ENCODE results near the gene HID1. TPM values are rescaled to one million over a fixed set of nuclear protein-coding genes. Genes with fewer than 3 reads are reported as not detected.
"Not testable (repeated sequence)": the region's sequence is repeated elsewhere in the genome, so short reads cannot be mapped to it uniquely, and the experiment has no call there.

HID1 gene
- total RNA-seq, 1 donor from 2014 or later = 157 TPM

DNA sequence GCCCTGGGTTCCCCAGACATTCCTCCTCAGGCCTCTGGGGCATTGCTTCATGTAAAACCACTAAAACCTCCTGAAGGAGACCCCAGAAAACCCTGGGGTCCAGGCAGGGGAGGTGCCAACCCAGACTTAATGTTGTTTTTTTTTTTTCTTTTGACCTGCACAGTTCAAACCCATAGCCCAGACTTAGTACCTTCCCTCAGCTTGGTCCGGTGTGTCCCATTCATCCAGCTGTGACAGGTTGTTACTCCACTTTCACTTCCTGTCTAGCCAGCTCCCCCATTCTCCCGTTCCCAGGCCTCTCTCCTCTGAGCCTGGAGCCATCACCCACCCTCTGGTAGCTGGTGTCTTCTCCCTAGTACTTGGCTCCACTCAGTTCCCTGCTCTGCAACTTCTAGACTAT lies 19.7 kb upstream of the HID1 start:
- TF ChIP-seq, protein P1, sequence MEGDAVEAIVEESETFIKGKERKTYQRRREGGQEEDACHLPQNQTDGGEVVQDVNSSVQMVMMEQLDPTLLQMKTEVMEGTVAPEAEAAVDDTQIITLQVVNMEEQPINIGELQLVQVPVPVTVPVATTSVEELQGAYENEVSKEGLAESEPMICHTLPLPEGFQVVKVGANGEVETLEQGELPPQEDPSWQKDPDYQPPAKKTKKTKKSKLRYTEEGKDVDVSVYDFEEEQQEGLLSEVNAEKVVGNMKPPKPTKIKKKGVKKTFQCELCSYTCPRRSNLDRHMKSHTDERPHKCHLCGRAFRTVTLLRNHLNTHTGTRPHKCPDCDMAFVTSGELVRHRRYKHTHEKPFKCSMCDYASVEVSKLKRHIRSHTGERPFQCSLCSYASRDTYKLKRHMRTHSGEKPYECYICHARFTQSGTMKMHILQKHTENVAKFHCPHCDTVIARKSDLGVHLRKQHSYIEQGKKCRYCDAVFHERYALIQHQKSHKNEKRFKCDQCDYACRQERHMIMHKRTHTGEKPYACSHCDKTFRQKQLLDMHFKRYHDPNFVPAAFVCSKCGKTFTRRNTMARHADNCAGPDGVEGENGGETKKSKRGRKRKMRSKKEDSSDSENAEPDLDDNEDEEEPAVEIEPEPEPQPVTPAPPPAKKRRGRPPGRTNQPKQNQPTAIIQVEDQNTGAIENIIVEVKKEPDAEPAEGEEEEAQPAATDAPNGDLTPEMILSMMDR (IDR thresholded peaks at IDR 0.05; ENCODE audit: unreplicated experiment) = no peak
- Mint-ChIP-seq H3K4me3 (ENCODE audit: unreplicated experiment) (no peak overlapping the region), H3K27ac (ENCODE audit: unreplicated experiment) (no peak overlapping the region), H3K4me1 (ENCODE audit: unreplicated experiment) (peaks cover 20% of the 10 kb centered on the region), H3K9me3 (ENCODE audit: unreplicated experiment) (no peaks in the 10 kb centered on the region), H3K36me3 (ENCODE audit: low read depth, unreplicated experiment) (peaks cover 5% of the 10 kb centered on the region), H3K27me3 (ENCODE audit: unreplicated experiment) (no peaks in the 10 kb centered on the region)
- DNase-seq (ENCODE audit: low spot score) = no peak

DNA sequence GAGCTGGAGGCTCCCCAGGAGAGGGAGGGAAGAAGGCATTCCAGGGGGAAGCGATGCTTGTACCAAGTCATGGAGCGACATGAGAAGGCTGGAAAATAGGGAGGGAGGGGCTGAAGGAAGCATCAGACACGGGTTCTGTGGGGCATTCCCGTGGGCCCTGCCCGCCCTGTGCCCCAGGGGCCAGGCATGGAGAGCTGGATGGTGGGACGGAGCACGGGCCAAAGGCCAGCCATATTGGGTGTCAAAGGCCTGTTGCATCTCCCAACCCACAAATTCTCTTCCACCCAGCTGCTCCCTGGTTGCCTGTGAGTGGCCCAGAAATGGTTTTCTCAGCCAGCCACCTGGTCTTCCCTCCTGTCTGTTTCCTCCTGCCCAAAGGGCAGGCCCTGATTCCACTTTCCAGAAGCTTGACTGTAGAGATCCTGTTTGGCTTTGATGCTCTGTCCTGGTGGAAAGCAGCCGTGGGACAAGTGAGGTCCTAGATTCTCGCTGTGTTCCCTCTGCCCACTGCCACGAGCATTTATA lies 18.1 kb upstream of the HID1 start:
- Mint-ChIP-seq H3K27me3 (ENCODE audit: unreplicated experiment) (peaks cover 2% of the 10 kb centered on the region), H3K27ac (ENCODE audit: unreplicated experiment) (peak overlapping the region; percentile 30), H3K9me3 (ENCODE audit: unreplicated experiment) (no peaks in the 10 kb centered on the region), H3K4me1 (ENCODE audit: unreplicated experiment) (peaks cover 22% of the 10 kb centered on the region), H3K4me3 (ENCODE audit: unreplicated experiment) (no peak overlapping the region), H3K36me3 (ENCODE audit: low read depth, unreplicated experiment) (peaks cover 5% of the 10 kb centered on the region)
- no peak for DNase-seq (ENCODE audit: low spot score)
- TF ChIP-seq, protein P1 (IDR thresholded peaks at IDR 0.05; ENCODE audit: unreplicated experiment) = no peak

- Mint-ChIP-seq H3K27ac (ENCODE audit: unreplicated experiment) (peak overlapping the region; percentile 82), H3K27me3 (ENCODE audit: unreplicated experiment) (peaks cover 2% of the 10 kb centered on the region), H3K4me3 (ENCODE audit: unreplicated experiment) (peak overlapping the region; percentile 90), H3K4me1 (ENCODE audit: unreplicated experiment) (peaks cover 22% of the 10 kb centered on the region), H3K36me3 (ENCODE audit: low read depth, unreplicated experiment) (peaks cover under 1% of the 10 kb centered on the region), H3K9me3 (ENCODE audit: unreplicated experiment) (no peaks in the 10 kb centered on the region)
- TF ChIP-seq, protein P1 (IDR thresholded peaks at IDR 0.05; ENCODE audit: unreplicated experiment) = peak; percentile 6
- peak; percentile 70 for DNase-seq (ENCODE audit: low spot score)
These were observed 15.6 kb upstream of the HID1 start for GRCh38 chr17:74987909-74988711.

DNA sequence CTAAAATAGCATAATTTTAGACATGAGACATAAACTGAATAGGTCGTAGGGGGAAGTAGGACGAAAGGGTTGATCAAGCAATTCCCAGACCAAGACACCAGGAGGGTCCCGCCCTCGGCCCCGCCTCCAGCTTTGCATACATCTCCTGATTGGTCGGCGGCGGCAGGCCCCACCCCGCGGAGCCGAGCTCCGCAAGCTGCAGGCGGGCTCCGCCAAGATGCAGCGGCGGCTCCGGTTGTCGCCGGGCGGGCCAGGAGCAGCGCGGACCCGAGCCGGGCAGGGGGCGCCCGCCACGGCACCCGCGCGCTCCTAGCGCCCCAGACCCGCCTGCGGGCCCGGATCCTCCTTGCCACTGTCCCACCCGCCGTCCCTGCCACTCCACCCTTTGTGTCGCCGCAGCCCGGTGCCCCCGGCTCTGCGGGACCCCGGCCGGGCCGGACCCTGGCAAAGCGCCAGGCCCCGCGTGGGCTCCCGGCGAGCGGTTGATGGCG lies 14.9 kb upstream of the HID1 start, which contains the start of gene CDR2L:
CDR2L (plus strand) TSS at position 215 of the 491 bp plus-strand sequence. CDS start 412 bp downstream, outside the sequence.
- Mint-ChIP-seq H3K4me3 (ENCODE audit: unreplicated experiment) (peak within 1 kb of the TSS; percentile 92), H3K36me3 (ENCODE audit: low read depth, unreplicated experiment) (no peaks in the 10 kb centered on the region), H3K27me3 (ENCODE audit: unreplicated experiment) (peaks cover 4% of the 10 kb centered on the region), H3K9me3 (ENCODE audit: unreplicated experiment) (no peaks in the 10 kb centered on the region), H3K27ac (ENCODE audit: unreplicated experiment) (peak within 1 kb of the TSS; percentile 91), H3K4me1 (ENCODE audit: unreplicated experiment) (peaks cover 21% of the 10 kb centered on the region)
- DNase-seq (ENCODE audit: low spot score) = peak; percentile 96
- TF ChIP-seq, protein P1 (IDR thresholded peaks at IDR 0.05; ENCODE audit: unreplicated experiment) = peak; percentile 1

DNA sequence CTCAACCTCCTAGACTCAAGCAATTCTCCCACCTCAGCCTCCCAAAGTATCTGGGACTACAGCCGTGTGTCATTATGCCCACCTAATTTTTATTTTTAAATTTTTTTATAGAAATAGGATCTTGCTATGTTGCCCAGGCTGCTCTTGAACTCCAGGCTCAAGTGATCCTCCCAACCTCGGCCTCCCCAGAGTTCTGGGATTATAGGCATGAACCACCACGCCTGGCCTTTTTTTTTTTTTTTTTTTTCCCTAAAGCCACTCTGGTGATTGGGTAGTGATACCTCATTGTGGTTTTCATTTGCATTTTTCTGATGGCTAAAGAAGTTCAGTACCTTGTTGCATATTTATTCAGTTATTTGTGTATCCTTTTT lies 13.6 kb upstream of the HID1 start:
- Mint-ChIP-seq H3K4me3 (ENCODE audit: unreplicated experiment) (no peak overlapping the region), H3K4me1 (ENCODE audit: unreplicated experiment) (peaks cover 18% of the 10 kb centered on the region), H3K36me3 (ENCODE audit: low read depth, unreplicated experiment) (no peaks in the 10 kb centered on the region), H3K9me3 (ENCODE audit: unreplicated experiment) (no peaks in the 10 kb centered on the region), H3K27me3 (ENCODE audit: unreplicated experiment) (peaks cover 7% of the 10 kb centered on the region), H3K27ac (ENCODE audit: unreplicated experiment) (no peak overlapping the region)
- DNase-seq (ENCODE audit: low spot score) = no peak
- TF ChIP-seq, protein P1 (IDR thresholded peaks at IDR 0.05; ENCODE audit: unreplicated experiment) = no peak

DNA sequence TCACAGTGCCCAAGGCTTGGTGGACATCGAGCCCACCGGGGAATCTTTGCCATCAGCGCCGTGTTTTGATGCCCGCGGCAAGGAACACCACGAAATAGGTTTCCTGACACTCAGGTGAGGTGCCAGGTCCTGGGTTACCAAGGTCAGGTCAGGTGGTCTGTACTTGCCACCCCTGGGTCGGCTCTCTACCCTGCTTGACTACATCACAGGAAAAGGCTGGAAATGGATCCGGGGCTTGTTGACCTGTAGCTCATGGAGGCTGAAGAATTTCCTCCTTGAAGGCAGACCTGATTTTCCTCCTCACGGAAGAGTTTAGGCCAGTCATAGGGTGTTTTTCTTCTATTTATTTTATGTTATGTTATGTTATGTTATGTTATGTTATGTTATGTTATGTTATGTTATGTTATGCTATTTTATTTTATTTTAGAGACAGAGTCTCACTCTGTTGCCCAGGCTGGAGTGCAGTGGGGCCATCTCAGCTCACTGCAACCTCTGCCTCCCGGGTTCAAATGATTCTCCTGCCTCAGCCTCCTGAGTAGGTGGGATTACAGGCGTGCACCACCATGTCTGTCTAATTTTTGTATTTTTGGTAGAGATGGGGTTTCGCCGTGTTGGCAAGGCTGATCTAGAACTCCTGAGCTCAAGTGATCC lies 10.2 kb upstream of the HID1 start:
- peak overlapping the region; percentile 59 for H3K27ac Mint-ChIP-seq (ENCODE audit: unreplicated experiment)
- H3K4me3 Mint-ChIP-seq (ENCODE audit: unreplicated experiment) = peak overlapping the region; percentile 87
- H3K9me3 Mint-ChIP-seq (ENCODE audit: unreplicated experiment); H3K4me1 Mint-ChIP-seq (ENCODE audit: unreplicated experiment); DNase-seq (ENCODE audit: low spot score); H3K36me3 Mint-ChIP-seq (ENCODE audit: low read depth, unreplicated experiment): not testable (repeated sequence)
- H3K27me3 Mint-ChIP-seq (ENCODE audit: unreplicated experiment) = peaks cover 12% of the 10 kb centered on the region

All from endothelial cell (in vitro differentiated cells).